GM23338 (cell line): ENCODE results near the gene GSG1L. TPM values are rescaled to one million over a fixed set of nuclear protein-coding genes. Genes with fewer than 3 reads are reported as not detected.

Experiments
- ATAC-seq: fragments of 200-7000 bp; cut with Tn5 transposase; 3 replicates; pipeline ENCODE4 v1.9.1; 2020
- DNase-seq: peaks from one replicate; pipeline ENCODE4 v3.0.0-alpha.2; 2015; ENCODE audit warnings: low spot score
- H2AFZ ChIP-seq: fragments of 200-600 bp; sonication (generic); 2 replicates; pipeline ENCODE4 v1.8.0; 2016; ENCODE audit warnings: antibody characterized with exemption, mild to moderate bottlenecking, moderate library complexity
- H3F3A ChIP-seq: fragments of 200-600 bp; sonication (generic); replicated peaks from 2 replicates; pipeline ENCODE4 v1.8.0; 2017; ENCODE audit warnings: antibody characterized with exemption, mixed run types, low read depth
- H3K27ac ChIP-seq: fragments of 200-600 bp; sonication (generic); 2 replicates; pipeline ENCODE4 v1.6.1; 2016; ENCODE audit warnings: low read depth
- H3K27me3 ChIP-seq: fragments of 200-600 bp; sonication (generic); 2 replicates; pipeline ENCODE4 v1.8.0; 2016; ENCODE audit warnings: mild to moderate bottlenecking, mixed run types, moderate library complexity; ENCODE audit not compliant: insufficient read depth
- H3K36me3 ChIP-seq: fragments of 200-600 bp; sonication (generic); 2 replicates; pipeline ENCODE4 v1.8.0; 2016; ENCODE audit warnings: mild to moderate bottlenecking; ENCODE audit not compliant: insufficient read depth
- H3K4me1 ChIP-seq: fragments of 200-600 bp; sonication (generic); 2 replicates; pipeline ENCODE4 v1.8.0; 2016; ENCODE audit warnings: mild to moderate bottlenecking, moderate library complexity; ENCODE audit not compliant: insufficient read depth
- H3K4me2 ChIP-seq: fragments of 200-600 bp; sonication (generic); 2 replicates; pipeline ENCODE4 v1.7.1; 2017; ENCODE audit warnings: mixed run types
- H3K4me3 ChIP-seq: fragments of 200-600 bp; sonication (generic); 2 replicates; pipeline ENCODE4 v1.6.1; 2016; ENCODE audit warnings: mixed run types
- H3K79me2 ChIP-seq: fragments of 200-600 bp; sonication (generic); replicated peaks from 2 replicates; pipeline ENCODE4 v1.8.0; 2017; ENCODE audit warnings: mild to moderate bottlenecking; ENCODE audit not compliant: insufficient read depth
- H3K9me2 ChIP-seq: fragments of 200-600 bp; sonication (generic); 2 replicates; pipeline ENCODE4 v1.8.0; 2017; ENCODE audit not compliant: insufficient read depth
- H4K20me1 ChIP-seq: fragments of 200-600 bp; sonication (generic); replicated peaks from 2 replicates; pipeline ENCODE4 v1.8.0; 2017; ENCODE audit warnings: mild to moderate bottlenecking; ENCODE audit not compliant: insufficient read depth
- H3K27ac Mint-ChIP-seq: 2 replicates; pipeline ENCODE4 v1.8.0; 2020; ENCODE audit warnings: inconsistent platforms, mild to moderate bottlenecking, moderate library complexity, mixed read lengths
- H3K27me3 Mint-ChIP-seq: 3 replicates; pipeline ENCODE4 v1.8.0; 2022; ENCODE audit warnings: low read depth, mild to moderate bottlenecking, moderate library complexity, mixed read lengths, inconsistent platforms; ENCODE audit not compliant: insufficient read depth, poor library complexity
- H3K36me3 Mint-ChIP-seq: 3 replicates; pipeline ENCODE4 v1.8.0; 2021; ENCODE audit warnings: low read depth, mild to moderate bottlenecking, inconsistent platforms, moderate library complexity, mixed read lengths
- H3K4me1 Mint-ChIP-seq: 3 replicates; pipeline ENCODE4 v1.8.0; 2020; ENCODE audit warnings: mild to moderate bottlenecking, inconsistent platforms, mixed read lengths
- H3K4me3 Mint-ChIP-seq: 3 replicates; pipeline ENCODE4 v1.8.0; 2021; ENCODE audit warnings: moderate library complexity, mild to moderate bottlenecking, inconsistent platforms, mixed read lengths
- H3K9me3 Mint-ChIP-seq: 3 replicates; pipeline ENCODE4 v1.8.0; 2020; ENCODE audit warnings: moderate library complexity, mild to moderate bottlenecking, inconsistent platforms, mixed read lengths
- polyA plus RNA-seq: library from polyadenylated mRNA; unstranded; fragments of >200 nt; fragmentation: Nextera tagmentation; extraction: Ambion mirVana; gene quantifications from 2 replicates; pipeline ENCODE4 v1.2.1, GENCODE V29; 2016
- total RNA-seq: library from RNA; depleted of rRNA; stranded (reverse); fragments of >200 nt; shearing (Covaris generic); gene quantifications from 2 replicates; pipeline ENCODE4 v1.2.3, GENCODE V29; 2014
- TF ChIP-seq, protein P1 (sequence below): IDR thresholded peaks from one replicate; pipeline ENCODE4 v1.6.1; 2018; ENCODE audit warnings: antibody characterized with exemption; ENCODE audit not compliant: unreplicated experiment
- TF ChIP-seq, protein P2 (sequence below): fragments of 250-450 bp; sonication (Bioruptor Pico); IDR thresholded peaks from 2 replicates; pipeline ENCODE4 v1.5.0; 2020; ENCODE audit warnings: mild to moderate bottlenecking, moderate library complexity

The GSG1L gene
- total and polyA plus RNA-seq, 2 experiments from 2014 or later: 0.36 to 0.63 TPM

DNA sequence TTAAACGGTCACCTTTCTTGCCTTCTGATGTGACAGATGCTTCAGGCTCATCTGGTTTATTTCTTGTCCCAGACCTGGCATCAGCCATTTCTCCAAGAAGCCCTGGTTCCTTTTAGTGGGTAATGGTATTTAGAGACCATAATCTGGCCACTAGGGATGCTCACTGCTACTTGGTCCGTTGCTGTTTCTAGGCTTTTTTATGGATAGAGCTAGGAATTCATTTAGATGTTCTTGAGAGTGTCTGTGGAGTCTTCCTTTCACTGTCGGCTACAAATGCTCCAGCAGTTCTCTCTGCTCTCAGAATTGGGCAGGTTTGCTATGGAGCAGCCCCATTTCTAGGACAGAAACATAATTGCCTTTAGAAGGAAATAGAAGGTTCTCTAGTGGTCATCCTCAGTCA, 299.1 kb downstream of the GSG1L start:
- peaks cover 11% of the 10 kb centered on the region; the same call in 2 of the 3 replicates for H3K9me3 Mint-ChIP-seq

More for the DNA sequence above, 299.1 kb downstream of the GSG1L start:
- Histone ChIP-seq H4K20me1 (no peaks in the 10 kb centered on the region), H3K79me2 (no peaks in the 10 kb centered on the region), H3K9me2 (no peaks in the 10 kb centered on the region), H3K27me3 (no peaks in the 10 kb centered on the region), H3K36me3 (no peaks in the 10 kb centered on the region; the same call in 1 of the 2 replicates), H2AFZ (no peak overlapping the region), H3K4me2 (no peak overlapping the region), H3K27ac (no peak overlapping the region), H3K4me3 (no peak overlapping the region), H3F3A (no peaks in the 10 kb centered on the region), H3K4me1 (no peaks in the 10 kb centered on the region)
- Mint-ChIP-seq H3K36me3 (peaks cover 26% of the 10 kb centered on the region), H3K4me3 (no peak overlapping the region), H3K4me1 (peaks cover 9% of the 10 kb centered on the region; the same call in 2 of the 3 replicates), H3K27ac (no peak overlapping the region), H3K27me3 (peaks cover 3% of the 10 kb centered on the region)
- no peak for DNase-seq
- TF ChIP-seq, protein P1, sequence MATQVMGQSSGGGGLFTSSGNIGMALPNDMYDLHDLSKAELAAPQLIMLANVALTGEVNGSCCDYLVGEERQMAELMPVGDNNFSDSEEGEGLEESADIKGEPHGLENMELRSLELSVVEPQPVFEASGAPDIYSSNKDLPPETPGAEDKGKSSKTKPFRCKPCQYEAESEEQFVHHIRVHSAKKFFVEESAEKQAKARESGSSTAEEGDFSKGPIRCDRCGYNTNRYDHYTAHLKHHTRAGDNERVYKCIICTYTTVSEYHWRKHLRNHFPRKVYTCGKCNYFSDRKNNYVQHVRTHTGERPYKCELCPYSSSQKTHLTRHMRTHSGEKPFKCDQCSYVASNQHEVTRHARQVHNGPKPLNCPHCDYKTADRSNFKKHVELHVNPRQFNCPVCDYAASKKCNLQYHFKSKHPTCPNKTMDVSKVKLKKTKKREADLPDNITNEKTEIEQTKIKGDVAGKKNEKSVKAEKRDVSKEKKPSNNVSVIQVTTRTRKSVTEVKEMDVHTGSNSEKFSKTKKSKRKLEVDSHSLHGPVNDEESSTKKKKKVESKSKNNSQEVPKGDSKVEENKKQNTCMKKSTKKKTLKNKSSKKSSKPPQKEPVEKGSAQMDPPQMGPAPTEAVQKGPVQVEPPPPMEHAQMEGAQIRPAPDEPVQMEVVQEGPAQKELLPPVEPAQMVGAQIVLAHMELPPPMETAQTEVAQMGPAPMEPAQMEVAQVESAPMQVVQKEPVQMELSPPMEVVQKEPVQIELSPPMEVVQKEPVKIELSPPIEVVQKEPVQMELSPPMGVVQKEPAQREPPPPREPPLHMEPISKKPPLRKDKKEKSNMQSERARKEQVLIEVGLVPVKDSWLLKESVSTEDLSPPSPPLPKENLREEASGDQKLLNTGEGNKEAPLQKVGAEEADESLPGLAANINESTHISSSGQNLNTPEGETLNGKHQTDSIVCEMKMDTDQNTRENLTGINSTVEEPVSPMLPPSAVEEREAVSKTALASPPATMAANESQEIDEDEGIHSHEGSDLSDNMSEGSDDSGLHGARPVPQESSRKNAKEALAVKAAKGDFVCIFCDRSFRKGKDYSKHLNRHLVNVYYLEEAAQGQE: no peak
- TF ChIP-seq, protein P2, sequence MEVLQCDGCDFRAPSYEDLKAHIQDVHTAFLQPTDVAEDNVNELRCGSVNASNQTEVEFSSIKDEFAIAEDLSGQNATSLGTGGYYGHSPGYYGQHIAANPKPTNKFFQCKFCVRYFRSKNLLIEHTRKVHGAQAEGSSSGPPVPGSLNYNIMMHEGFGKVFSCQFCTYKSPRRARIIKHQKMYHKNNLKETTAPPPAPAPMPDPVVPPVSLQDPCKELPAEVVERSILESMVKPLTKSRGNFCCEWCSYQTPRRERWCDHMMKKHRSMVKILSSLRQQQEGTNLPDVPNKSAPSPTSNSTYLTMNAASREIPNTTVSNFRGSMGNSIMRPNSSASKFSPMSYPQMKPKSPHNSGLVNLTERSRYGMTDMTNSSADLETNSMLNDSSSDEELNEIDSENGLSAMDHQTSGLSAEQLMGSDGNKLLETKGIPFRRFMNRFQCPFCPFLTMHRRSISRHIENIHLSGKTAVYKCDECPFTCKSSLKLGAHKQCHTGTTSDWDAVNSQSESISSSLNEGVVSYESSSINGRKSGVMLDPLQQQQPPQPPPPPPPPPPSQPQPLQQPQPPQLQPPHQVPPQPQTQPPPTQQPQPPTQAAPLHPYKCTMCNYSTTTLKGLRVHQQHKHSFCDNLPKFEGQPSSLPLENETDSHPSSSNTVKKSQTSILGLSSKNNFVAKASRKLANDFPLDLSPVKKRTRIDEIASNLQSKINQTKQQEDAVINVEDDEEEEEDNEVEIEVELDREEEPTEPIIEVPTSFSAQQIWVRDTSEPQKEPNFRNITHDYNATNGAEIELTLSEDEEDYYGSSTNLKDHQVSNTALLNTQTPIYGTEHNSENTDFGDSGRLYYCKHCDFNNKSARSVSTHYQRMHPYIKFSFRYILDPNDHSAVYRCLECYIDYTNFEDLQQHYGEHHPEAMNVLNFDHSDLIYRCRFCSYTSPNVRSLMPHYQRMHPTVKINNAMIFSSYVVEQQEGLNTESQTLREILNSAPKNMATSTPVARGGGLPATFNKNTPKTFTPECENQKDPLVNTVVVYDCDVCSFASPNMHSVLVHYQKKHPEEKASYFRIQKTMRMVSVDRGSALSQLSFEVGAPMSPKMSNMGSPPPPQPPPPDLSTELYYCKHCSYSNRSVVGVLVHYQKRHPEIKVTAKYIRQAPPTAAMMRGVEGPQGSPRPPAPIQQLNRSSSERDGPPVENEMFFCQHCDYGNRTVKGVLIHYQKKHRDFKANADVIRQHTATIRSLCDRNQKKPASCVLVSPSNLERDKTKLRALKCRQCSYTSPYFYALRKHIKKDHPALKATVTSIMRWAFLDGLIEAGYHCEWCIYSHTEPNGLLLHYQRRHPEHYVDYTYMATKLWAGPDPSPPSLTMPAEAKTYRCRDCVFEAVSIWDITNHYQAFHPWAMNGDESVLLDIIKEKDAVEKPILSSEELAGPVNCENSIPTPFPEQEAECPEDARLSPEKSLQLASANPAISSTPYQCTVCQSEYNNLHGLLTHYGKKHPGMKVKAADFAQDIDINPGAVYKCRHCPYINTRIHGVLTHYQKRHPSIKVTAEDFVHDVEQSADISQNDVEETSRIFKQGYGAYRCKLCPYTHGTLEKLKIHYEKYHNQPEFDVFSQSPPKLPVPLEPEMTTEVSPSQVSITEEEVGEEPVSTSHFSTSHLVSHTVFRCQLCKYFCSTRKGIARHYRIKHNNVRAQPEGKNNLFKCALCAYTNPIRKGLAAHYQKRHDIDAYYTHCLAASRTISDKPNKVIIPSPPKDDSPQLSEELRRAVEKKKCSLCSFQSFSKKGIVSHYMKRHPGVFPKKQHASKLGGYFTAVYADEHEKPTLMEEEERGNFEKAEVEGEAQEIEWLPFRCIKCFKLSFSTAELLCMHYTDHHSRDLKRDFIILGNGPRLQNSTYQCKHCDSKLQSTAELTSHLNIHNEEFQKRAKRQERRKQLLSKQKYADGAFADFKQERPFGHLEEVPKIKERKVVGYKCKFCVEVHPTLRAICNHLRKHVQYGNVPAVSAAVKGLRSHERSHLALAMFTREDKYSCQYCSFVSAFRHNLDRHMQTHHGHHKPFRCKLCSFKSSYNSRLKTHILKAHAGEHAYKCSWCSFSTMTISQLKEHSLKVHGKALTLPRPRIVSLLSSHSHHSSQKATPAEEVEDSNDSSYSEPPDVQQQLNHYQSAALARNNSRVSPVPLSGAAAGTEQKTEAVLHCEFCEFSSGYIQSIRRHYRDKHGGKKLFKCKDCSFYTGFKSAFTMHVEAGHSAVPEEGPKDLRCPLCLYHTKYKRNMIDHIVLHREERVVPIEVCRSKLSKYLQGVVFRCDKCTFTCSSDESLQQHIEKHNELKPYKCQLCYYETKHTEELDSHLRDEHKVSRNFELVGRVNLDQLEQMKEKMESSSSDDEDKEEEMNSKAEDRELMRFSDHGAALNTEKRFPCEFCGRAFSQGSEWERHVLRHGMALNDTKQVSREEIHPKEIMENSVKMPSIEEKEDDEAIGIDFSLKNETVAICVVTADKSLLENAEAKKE (CRISPR knock-in tag): no peak
- ATAC-seq: no peak
